NCI-H1930 (cell line): ENCODE data around the gene ADGRL1.
"Not testable (repeated sequence)": the region's sequence is repeated elsewhere in the genome, so short reads cannot be mapped to it uniquely, and the experiment has no call there.

Source experiments
- DNase-seq, 2 experiments: peaks; one replicate each; lab custom pipeline; 2025; lab: John Stamatoyannopoulos, UW

Gene ADGRL1

DNA sequence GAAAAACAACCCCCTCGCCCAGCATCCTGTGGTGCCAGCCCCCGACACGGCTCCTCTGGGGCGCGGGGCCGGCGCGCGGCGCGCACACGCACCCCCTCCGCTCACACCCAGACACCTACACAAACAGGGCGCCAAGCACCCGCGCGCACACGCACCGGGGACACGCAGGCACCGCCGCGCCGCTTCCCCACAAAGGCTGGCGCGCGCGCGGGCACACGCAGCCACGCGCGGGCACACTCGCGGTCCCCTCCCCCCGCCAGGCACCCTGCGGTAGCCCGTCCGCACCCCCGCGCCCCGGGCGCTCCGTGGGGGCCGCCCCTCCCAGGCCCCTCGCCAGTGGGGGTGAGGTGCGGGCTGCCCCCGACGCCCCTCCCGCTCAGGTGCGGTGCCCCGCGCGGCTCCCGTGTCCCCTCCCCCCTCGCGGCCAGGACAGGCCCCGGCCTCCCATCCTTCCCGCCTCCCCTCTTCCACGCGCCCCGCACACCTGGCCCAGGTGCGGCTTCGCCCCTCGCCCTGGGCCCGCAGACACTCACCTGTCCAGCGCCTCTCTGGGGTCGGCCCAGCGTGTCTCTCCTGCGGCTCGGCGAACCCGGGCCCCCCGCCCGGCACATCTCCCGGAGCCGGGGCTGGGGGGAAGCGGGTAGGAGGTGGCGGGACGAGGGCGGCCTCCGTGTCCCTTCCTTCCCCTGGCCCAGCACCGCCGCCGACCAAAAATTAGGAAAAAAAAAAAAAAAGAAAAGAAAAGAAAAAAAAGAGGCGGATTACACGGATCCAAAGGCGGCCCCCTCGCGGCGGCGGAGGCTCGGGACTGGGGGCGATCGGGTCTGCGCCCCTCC is at the start of gene ADGRL1:
TSS of gene ADGRL1 (minus strand) at position 718 of the 836 bp plus-strand sequence. CDS start 22,567 bp downstream, outside the sequence.
- not testable (repeated sequence) for DNase-seq

- DNase-seq: not testable (repeated sequence)
These were observed 49.3 kb upstream of the ADGRL1 start for GRCh38 chr19:14255316-14255715.

GRCh38 chr19:14253822-14254599 is 48.0 kb upstream of the ADGRL1 start:
- DNase-seq: not testable (repeated sequence)

- DNase-seq: not testable (repeated sequence)
These were observed 46.2 kb upstream of the ADGRL1 start for GRCh38 chr19:14252136-14252535.

GRCh38 chr19:14250870-14251269 is 44.9 kb upstream of the ADGRL1 start:
- no peak for DNase-seq

GRCh38 chr19:14250315-14250714 is 44.3 kb upstream of the ADGRL1 start:
- DNase-seq: not testable (repeated sequence)

- not testable (repeated sequence) for DNase-seq
These were observed 43.9 kb upstream of the ADGRL1 start for GRCh38 chr19:14249891-14250290.

GRCh38 chr19:14249012-14249754 is 43.2 kb upstream of the ADGRL1 start:
- DNase-seq: not testable (repeated sequence)

DNA sequence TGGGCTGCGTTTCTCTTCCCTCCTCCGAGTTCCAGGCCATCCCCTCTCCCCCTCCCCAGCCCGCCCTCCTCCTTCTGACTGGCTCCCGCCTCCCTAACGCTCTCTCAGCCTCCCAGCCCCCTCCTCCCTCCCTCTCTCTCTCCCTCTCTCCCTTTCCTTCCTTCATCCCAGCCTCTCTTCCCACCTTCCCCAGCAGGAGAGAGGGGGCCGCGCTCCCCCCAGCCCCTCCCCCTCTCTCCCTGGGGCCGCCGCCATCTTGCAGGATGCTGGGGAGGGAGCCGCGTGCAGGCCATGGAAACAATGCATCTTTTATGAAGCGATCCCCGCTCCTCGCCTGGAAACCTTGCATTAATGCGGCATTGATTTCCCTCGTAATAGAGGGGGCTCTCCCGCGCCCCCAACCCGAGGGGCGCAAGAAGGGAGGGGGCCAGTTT is 42.6 kb upstream of the ADGRL1 start:
- DNase-seq: peak; percentile 17 to 54

DNA sequence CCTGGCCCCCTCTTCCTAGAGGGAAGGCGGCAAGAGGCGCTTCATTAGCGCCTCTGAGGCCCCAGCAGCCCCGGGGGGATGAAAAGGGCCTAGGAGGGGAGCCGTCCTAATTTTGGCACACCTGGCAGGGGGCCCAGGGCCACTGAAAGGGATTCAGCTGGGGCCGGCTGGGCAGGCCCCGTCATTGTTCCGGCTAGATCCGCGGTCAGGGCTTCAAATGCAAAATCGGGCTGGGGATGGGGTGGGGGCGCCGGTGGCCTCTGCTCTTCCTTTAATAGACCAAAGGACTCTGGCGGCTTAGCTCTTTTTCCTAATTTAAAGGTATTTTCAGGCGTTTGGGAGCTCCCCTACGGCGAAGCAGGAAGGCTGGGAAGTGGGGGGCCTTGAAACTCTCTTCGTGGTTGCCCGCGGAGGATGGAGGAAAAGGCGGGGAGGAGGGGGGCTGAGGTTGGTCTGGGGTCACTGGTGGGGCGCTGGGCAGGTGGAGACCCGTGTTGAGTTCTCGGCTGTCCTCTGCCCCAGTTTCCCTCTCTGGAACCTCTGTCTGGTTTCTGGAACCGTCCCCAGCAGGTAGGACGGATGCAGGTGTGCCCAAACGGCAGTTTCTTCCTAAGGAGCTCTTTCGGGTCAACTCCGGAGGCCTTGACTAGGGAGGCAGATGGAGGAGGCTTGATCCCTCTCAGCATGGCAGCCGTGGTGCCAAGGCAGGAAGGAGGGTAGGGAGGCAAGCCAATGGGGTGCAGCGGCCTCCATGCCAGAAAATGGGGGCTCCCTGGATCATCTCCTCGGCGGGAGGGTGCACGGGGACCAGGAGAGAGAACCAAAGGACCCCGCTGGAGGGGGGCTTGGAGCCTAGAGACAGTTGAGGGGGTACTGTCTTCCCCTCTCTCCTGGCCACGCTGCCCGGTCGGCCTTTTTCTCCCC is 41.8 kb upstream of the ADGRL1 start:
- not testable (repeated sequence) for DNase-seq

DNA sequence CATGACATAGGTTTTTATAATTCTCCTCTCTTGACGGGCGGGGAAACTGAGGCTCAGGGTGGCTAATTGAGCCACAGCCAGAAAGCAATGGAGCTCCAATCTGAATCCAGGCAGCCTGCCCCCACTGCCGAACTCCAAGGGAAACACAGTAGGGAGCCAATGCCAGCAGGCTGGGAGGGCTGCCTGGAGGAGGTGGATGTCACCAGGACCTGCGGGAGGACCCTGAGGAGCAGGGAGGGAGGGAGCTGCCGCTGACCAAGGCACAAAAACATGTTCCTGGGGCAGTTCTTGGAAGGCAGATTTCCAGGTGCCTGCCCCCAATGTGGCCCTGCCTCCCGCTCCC is 41.2 kb upstream of the ADGRL1 start:
- DNase-seq: not testable (repeated sequence)

- not testable (repeated sequence) for DNase-seq
These were observed 38.4 kb upstream of the ADGRL1 start for GRCh38 chr19:14244393-14244792.

DNA sequence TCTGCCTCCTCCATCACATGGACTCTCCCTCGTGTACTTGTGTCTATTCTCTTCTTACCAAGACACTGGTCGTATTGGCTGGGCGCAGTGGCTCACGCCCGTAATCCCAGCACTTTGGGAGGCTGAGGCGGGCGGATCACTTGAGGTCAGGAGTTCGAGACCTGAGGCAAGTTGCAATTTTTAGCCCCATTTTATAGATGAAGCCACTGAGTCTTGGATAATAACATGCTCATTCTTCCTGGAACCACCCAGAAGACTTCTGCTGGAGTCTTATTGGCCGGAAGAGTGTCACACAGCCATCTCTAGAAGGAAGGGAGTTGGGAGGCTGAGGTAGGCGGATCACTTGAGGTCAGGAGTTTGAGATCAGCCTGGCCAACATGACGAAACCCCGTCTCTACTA is 37.7 kb upstream of the ADGRL1 start:
- DNase-seq: not testable (repeated sequence)

DNA sequence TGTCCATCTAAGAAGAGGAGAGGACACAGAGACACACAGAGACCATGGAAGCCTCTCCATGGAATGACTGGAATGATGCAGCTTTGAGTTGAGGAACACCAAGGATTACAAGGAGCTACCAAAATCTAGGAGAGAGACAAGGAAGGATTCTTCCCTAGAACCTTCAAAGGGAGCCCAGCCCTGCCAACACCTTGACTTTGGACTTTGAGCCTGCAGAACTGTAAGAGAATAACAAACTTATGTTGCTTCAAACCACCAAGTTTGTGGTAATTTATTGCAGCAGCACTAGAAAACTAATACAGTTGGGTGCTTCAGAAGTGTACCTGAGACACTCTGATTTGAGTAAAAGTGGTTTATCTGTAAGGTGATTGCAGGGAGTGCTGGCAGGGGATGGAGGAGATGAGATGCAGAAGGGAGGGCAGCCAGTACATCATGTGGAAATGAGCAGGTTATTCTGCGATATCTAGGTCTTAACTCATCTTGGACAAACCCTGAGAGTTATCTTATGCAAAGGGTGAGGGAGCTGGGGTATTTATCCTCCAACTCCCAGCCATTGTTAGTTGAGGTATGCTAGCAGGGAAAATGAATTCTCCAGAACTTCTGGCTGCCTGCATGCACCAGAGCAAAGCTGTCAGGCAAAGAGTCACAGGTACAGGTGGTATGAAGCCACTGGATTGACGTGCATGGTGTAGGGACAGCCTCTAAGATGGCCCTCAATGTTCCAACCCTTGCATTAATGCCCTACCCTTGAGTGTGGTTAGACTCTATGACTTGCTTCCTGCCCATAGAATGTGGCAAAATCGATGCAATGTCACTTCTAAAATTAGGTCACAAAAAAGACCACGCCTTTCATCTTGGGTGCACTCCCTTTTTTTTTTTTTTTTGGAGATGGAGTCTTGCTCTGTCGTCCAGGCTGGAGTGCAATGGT is 31.3 kb upstream of the ADGRL1 start:
- DNase-seq: no peak

GRCh38 chr19:14232945-14233344 is 27.0 kb upstream of the ADGRL1 start:
- DNase-seq: not testable (repeated sequence)

DNA sequence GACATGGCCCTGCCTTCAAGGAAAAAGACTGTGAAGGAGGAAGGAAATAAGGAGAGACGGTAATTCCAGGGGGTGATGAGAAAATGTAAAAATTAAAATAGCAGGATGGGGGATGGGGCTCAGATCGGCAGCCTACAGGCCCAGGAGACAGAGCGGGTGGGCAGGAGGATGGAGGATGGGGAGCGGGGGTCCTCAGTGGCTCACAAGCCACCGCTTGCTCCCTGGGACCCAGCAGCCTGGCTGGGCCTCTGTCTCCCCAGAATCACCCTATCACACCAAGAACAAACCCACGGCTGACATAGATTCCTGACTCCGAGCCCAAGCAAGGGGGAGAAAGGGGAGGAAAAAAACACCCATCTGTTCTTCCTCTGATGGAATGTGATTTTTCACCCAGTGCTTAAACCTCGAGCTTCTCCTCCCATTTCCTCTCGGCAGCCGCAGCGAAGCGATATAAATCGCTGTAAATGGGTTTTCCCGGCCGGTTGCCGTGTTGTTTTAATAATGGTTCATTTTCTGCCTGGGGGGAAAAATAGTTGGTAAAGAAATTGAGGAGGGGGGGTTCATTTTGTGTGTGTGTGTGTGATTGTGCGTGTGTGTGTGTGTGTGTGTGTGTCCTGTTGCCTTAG is 22.6 kb upstream of the ADGRL1 start:
- DNase-seq: not testable (repeated sequence)

DNA sequence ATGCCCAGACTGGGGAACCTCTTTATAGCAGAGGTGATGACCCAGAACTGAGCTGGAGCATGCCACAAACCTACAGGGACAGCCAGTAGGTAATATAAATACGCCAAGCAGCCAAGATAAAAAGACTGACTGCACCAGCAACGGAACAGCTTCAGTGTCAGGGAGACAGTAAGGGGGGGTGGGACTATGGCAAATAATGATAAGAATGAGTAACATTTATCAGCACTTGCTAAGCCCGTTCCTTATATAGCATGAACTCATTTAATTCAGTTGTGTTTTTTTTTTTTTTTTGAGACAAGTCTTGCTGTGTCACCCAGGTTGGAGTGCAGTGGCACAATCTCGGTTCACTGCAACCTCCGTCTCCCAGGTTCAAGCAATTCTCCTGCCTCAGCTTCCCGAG is 20.5 kb upstream of the ADGRL1 start:
- DNase-seq: not testable (repeated sequence)

- DNase-seq: no peak
These were observed 16.9 kb upstream of the ADGRL1 start for GRCh38 chr19:14222886-14223285.

DNA sequence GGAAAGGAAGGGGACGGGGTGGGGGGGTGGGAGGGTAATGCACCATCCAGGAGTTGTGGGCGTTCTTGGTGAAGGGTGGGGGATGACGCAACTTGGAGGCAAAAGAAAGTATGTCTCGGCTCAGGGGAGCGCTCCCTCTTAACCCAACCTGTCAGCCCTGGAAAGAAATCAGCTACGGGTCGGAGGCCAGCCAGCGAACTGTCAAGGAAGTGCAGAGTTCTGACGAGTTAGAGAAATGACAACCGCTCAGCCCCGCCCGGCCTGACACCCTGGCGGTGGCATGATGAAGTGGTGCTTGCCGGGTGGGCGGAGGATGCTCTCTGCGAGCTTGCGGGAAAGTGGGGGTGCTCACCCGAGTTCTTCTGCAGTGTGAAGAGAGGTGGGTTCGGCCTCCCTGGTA is 15.4 kb upstream of the ADGRL1 start:
- not testable (repeated sequence) for DNase-seq
